Lung (tissue), 16 donors: Measurements from ENCODE around the gene FBXO33. TPM values are rescaled to one million over a fixed set of nuclear protein-coding genes. Genes with fewer than 3 reads are reported as not detected.

Experiments
- ATAC-seq: fragments of 200-7000 bp; cut with Tn5 transposase; one replicate; pipeline ENCODE4 v1.9.1; 2020; ENCODE audit warnings: moderate number of reproducible peaks; ENCODE audit not compliant: insufficient read depth, low FRiP score
- DNase-seq, 3 donors: peaks; one replicate each; pipeline ENCODE4 v3.0.0-alpha.2; 2013 to 2017
- H3K27ac ChIP-seq, 2 donors: one replicate each; pipeline ENCODE4 v1.5.1; 2013; ENCODE audit warnings: mild to moderate bottlenecking in 2 of 2, moderate library complexity in 2 of 2, control low read depth in 1 of 2, inconsistent platforms in 1 of 2, low read depth in 1 of 2, low read length in 1 of 2
- H3K27me3 ChIP-seq, 3 donors: one replicate each; pipeline ENCODE4 v1.5.1; 2013; ENCODE audit warnings: low read length in 2 of 3; ENCODE audit not compliant: control insufficient read depth in 3 of 3, insufficient read depth in 3 of 3
- H3K36me3 ChIP-seq, 4 donors: one replicate each; pipeline ENCODE4 v1.5.1; 2013; ENCODE audit warnings: low read length in 4 of 4, mild to moderate bottlenecking in 1 of 4, moderate library complexity in 1 of 4; ENCODE audit not compliant: control insufficient read depth in 4 of 4, insufficient read depth in 4 of 4
- H3K4me1 ChIP-seq, 5 donors: one replicate each; pipeline ENCODE4 v1.5.1; 2013; ENCODE audit warnings: low read length in 5 of 5, mild to moderate bottlenecking in 2 of 5, moderate library complexity in 1 of 5; ENCODE audit not compliant: control insufficient read depth in 5 of 5, insufficient read depth in 5 of 5
- H3K4me3 ChIP-seq: one replicate; pipeline ENCODE4 v1.5.1; 2013; ENCODE audit warnings: mild to moderate bottlenecking, control low read depth, moderate library complexity
- H3K9ac ChIP-seq, 2 donors: one replicate each; pipeline ENCODE4 v1.5.1; 2013; ENCODE audit warnings: low read length in 2 of 2, control low read depth in 1 of 2; ENCODE audit not compliant: insufficient read depth in 1 of 2
- H3K9me3 ChIP-seq, 4 donors: one replicate each; pipeline ENCODE4 v1.5.1; 2013; ENCODE audit warnings: low read length in 3 of 4, mild to moderate bottlenecking in 1 of 4, moderate library complexity in 1 of 4; ENCODE audit not compliant: control insufficient read depth in 4 of 4, insufficient read depth in 3 of 4
- CTCF ChIP-seq: IDR thresholded peaks from 2 replicates; pipeline ENCODE4 v1.5.1; 2012; ENCODE audit warnings: mild to moderate bottlenecking; ENCODE audit errors: control extremely low read depth, extremely low read depth
- WGBS, 2 donors: extraction: QIAGEN DNeasy Blood & Tissue Kit; methylation state at CpG; one replicate each; pipeline ENCODE4 v1.1.7; 2013; 5-methylcytosine and 5-hydroxymethylcytosine counted together
- long read RNA-seq, 5 donors: transcript quantifications; one replicate each; lab custom pipeline, GENCODE V29; 2026
- polyA plus RNA-seq, 2 donors: library from polyadenylated mRNA; stranded (reverse); fragments of 200-250 nt; gene quantifications; one replicate each; pipeline ENCODE4 v1.2.1, GENCODE V29; 2013
- total RNA-seq, 2 donors: library from RNA; depleted of rRNA in 1 of 2; stranded (reverse); fragments of >200 nt in 1 of 2; gene quantifications; one replicate each; pipeline ENCODE4 v1.2.1, GENCODE V29; 2014 to 2021
- donor health status: control.
- donor health status: control.
- donor health status: Bipolar disorder and iron deficiency.
- donor health status: healthy.
- donor health status: DM: yes; HTN: yes; CAD: no.

The FBXO33 gene
- total RNA-seq (10 to 100 TPM; 11.6 to 17.2 TPM), polyA plus RNA-seq (1 to 10 TPM; 4.7 to 7.3 TPM)
- long read RNA-seq, donor 1, partial matches to known transcripts, result 0 of 3 reads
- long read RNA-seq, donor 1, other reads (novel, unspliced or antisense), result 0 of 3 reads
- long read RNA-seq, donor 2, result 0 reads
- long read RNA-seq, donor 3, result 0 reads
- long read RNA-seq, donor 4, partial matches to known transcripts, result 0 of 1 reads
- long read RNA-seq, donor 4, other reads (novel, unspliced or antisense), result 0 of 1 reads
- long read RNA-seq, donor 5, partial matches to known transcripts, result 0 of 2 reads
- long read RNA-seq, donor 5, other reads (novel, unspliced or antisense), result 0 of 2 reads

- peaks cover 0 to 3% (median 0%) of the 10 kb centered on the region in 4 donors for H3K36me3 ChIP-seq
- peak within 1 kb of the TSS; percentile 88 to 100 for H3K27ac ChIP-seq
- peaks cover 4 to 18% (median 9%) of the 10 kb centered on the region in 5 donors for H3K4me1 ChIP-seq
- DNase-seq (peak; percentile 97 to 99 (median 98)), ATAC-seq (peak; percentile 88)
- WGBS, 2 donors, result 1% methylated on average over 33 to 47 of the region's 47 CpGs
- peak within 1 kb of the TSS; percentile 100 for H3K4me3 ChIP-seq
- no peaks in the 10 kb centered on the region for H3K9me3 ChIP-seq
- H3K9ac ChIP-seq, result peak within 1 kb of the TSS; percentile 95 to 97
- TF ChIP-seq CTCF, result no peak
- H3K27me3 ChIP-seq, result peaks cover 0 to 3% (median 3%) of the 10 kb centered on the region in 3 donors
Observed at GRCh38 chr14:39432179-39432618, at the start of gene FBXO33. Gene FBXO33 (minus strand): TSS chr14:39432433. CDS start chr14:39432162, 271 bp downstream.

GRCh38 chr14:39474416-39474911 is 42.2 kb upstream of the FBXO33 start:
- Histone ChIP-seq H3K27ac (no peak overlapping the region), H3K4me3 (no peak overlapping the region), H3K36me3 (no peaks in the 10 kb centered on the region), H3K4me1 (no peaks in the 10 kb centered on the region), H3K9ac (no peak overlapping the region), H3K9me3 (no peaks in the 10 kb centered on the region), H3K27me3 (no peaks in the 10 kb centered on the region)
- 89 to 92% methylated on average over 1 of the region's 1 CpG for WGBS, 2 donors
- no peak for DNase-seq
- TF ChIP-seq CTCF, result no peak
- ATAC-seq, result no peak

GRCh38 chr14:39472078-39472477 is 39.8 kb upstream of the FBXO33 start:
- DNase-seq, result no peak
- Histone ChIP-seq H3K4me3 (no peak overlapping the region), H3K27ac (no peak overlapping the region), H3K9me3 (no peaks in the 10 kb centered on the region), H3K27me3 (no peaks in the 10 kb centered on the region), H3K9ac (no peak overlapping the region), H3K4me1 (no peaks in the 10 kb centered on the region), H3K36me3 (no peaks in the 10 kb centered on the region)
- WGBS, 2 donors, result 46 to 78% methylated on average over 2 of the region's 2 CpGs
- no peak for ATAC-seq
- no peak for TF ChIP-seq CTCF
